ENCODE measurements around the gene TTC28.

Gene TTC28

GRCh38 chr22:28001171-28001835, 678.3 kb downstream of the TTC28 start:
- DNase-seq (ENCODE audit: low read depth), result no peak

- DNase-seq (ENCODE audit: low read depth), result no peak
These were observed 679.3 kb downstream of the TTC28 start for GRCh38 chr22:28000361-28000760.

GRCh38 chr22:27999876-28000275, 679.8 kb downstream of the TTC28 start:
- no peak for DNase-seq (ENCODE audit: low read depth)

- DNase-seq (ENCODE audit: low read depth), result no peak
These were observed 680.9 kb downstream of the TTC28 start for GRCh38 chr22:27998511-27999410.

GRCh38 chr22:27997538-27997937, 682.1 kb downstream of the TTC28 start:
- no peak for DNase-seq (ENCODE audit: low read depth)

GRCh38 chr22:27996981-27997380, 682.7 kb downstream of the TTC28 start:
- no peak for DNase-seq (ENCODE audit: low read depth)

- no peak for DNase-seq (ENCODE audit: low read depth)
These were observed 683.1 kb downstream of the TTC28 start for GRCh38 chr22:27996529-27996925.

GRCh38 chr22:27995801-27996528, 683.7 kb downstream of the TTC28 start:
- no peak for DNase-seq (ENCODE audit: low read depth)

- DNase-seq (ENCODE audit: low read depth), result no peak
These were observed 684.9 kb downstream of the TTC28 start for GRCh38 chr22:27994481-27995331.

- DNase-seq (ENCODE audit: low read depth), result no peak
These were observed 685.8 kb downstream of the TTC28 start for GRCh38 chr22:27993774-27994350.

GRCh38 chr22:27993201-27993635, 686.4 kb downstream of the TTC28 start:
- DNase-seq (ENCODE audit: low read depth), result no peak

- DNase-seq (ENCODE audit: low read depth), result no peak
These were observed 687.1 kb downstream of the TTC28 start for GRCh38 chr22:27992294-27993165.

GRCh38 chr22:27991586-27992293, 687.9 kb downstream of the TTC28 start:
- no peak for DNase-seq (ENCODE audit: low read depth)

- no peak for DNase-seq (ENCODE audit: low read depth)
These were observed 688.8 kb downstream of the TTC28 start for GRCh38 chr22:27990879-27991278.

- DNase-seq (ENCODE audit: low read depth), result no peak
These were observed 689.2 kb downstream of the TTC28 start for GRCh38 chr22:27990451-27990840.

GRCh38 chr22:27989758-27990450, 689.7 kb downstream of the TTC28 start:
- no peak for DNase-seq (ENCODE audit: low read depth)

GRCh38 chr22:27988704-27989103, 690.9 kb downstream of the TTC28 start:
- DNase-seq (ENCODE audit: low read depth), result no peak

- DNase-seq (ENCODE audit: low read depth), result no peak
These were observed 692.1 kb downstream of the TTC28 start for GRCh38 chr22:27987557-27987956.

GRCh38 chr22:27986937-27987336, 692.7 kb downstream of the TTC28 start:
- DNase-seq (ENCODE audit: low read depth), result no peak
